Measurements from ENCODE around the gene STMP1. TPM values are rescaled to one million over a fixed set of nuclear protein-coding genes. Genes with fewer than 3 reads are reported as not detected.

The STMP1 gene
- total RNA-seq, 1 donor from 2014 or later = 8.0 TPM

DNA sequence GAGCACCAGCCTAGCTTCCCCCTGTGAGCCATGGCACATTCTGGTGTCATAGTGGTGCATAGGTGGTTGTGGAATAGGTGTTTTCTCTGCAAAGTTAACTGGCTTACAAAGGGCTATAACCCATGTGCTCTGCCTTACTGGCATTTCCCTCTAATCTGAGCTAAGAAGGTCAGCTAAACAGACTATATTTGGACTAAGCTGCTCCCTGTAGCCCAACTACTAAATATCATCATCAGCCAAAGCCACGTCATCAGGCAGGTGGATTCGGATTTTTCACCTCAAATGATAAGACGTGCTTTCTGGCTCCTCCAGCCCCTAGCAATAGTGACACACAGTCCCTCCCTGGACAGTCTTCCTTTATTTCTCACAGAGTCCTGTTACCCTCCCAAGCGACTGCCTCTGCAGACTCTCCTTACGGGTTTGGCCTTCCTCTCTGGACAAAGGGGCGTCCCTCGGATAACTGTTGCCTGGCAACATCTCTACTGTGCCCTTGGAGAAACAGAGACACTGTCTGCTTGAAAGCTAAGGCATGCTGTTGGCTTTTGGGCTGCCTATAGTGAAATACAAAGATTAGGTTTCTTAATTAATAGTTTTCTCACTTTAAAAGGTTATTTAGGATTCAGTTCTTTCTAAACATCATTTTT, 56.6 kb downstream of the STMP1 start:
- DNase-seq (ENCODE audit: low read depth, low spot score) = no peak

DNA sequence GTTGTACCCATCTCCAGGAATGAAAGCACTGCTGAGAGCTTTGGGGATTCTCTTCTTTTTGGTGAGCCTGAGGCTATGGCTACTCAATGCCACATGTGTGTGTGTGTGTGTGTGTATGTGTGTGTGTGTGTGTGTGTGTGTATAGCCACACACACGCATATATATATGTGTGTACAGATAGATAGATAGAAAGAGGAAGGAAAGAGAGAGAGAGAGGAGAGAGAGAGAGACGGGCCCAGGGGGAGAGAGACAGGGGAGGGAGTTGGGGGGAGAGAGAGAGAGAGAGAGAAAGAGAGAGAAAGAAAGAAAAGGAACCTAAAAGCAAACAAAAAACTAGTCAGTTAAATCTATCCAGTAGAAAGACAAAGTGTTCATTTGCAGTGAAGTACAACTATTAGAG, 57.4 kb downstream of the STMP1 start:
- DNase-seq (ENCODE audit: low read depth, low spot score) = no peak

DNA sequence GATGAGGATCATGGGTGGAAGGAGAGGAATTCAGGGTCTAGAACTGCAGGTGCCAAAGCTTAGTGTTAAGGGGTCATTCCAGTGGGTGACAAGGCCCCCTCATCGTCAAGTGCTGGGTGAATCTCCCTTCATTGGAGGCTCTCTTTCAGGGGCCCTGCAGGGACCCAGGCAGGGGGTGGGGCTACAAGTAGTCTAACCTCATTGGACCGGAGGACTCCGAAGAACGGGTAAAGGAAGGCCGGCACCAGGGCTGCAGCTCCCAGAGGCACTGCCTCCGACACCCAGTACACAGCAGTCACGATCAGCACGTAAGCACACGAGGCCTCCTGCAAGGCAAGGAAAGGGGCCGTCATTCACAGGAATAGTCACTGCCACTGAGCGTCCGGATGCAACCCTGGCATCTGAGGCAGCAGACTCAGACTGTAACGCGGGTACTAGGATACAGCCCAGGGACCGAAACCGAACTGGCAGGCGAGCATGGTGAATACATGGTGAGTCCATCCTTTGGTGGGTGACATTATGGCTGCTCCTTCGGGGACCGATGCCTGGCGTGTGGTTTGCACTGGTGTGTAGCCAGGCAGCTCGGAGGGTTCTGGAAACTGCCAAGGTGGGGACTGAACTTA, 59.0 kb downstream of the STMP1 start:
- no peak for DNase-seq (ENCODE audit: low read depth, low spot score)

DNA sequence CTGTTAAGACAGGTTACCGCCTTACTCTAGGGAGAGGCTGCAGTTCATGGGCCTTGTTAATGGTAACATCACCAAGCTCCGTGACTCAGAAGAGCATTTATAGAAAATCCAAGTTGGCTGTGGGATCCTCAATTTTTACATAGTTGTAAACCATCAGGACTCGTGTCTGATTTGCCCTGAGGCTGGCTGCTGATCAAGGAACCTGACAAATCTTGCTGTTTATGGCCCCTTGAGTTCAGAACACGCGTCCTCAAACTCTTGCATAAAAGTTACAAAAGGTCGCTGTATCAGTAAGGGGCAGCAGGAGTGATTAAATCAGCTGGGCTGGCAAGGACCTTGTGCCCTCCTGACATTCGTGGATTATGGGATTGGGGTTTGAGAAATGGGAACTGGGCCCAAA, 61.1 kb downstream of the STMP1 start:
- no peak for DNase-seq (ENCODE audit: low read depth, low spot score)

Other genes with a start within 250 kb of the STMP1 start
- 9.6 and 11.4 TPM in 2 replicates for gene CNOT4, start 152.4 kb upstream of the STMP1 start, total RNA-seq
- 78.0 and 91.2 TPM in 2 replicates for gene NUP205, start 104.6 kb upstream of the STMP1 start, total RNA-seq
- not detected in 2 replicates for gene SLC13A4, start 65.7 kb downstream of the STMP1 start, total RNA-seq
- gene FAM180A, start 86.3 kb downstream of the STMP1 start, total RNA-seq = not detected in 2 replicates

Data from pulmonary artery endothelial cell (primary cell).